ENCODE results near the gene NUPR2. TPM values are rescaled to one million over a fixed set of nuclear protein-coding genes. Genes with fewer than 3 reads are reported as not detected.

The NUPR2 gene
- total and polyA plus RNA-seq, 2 of the 8 experiments (the other 6 are each of a cell fraction or from before 2014, with no cell fraction given) = not detected

DNA sequence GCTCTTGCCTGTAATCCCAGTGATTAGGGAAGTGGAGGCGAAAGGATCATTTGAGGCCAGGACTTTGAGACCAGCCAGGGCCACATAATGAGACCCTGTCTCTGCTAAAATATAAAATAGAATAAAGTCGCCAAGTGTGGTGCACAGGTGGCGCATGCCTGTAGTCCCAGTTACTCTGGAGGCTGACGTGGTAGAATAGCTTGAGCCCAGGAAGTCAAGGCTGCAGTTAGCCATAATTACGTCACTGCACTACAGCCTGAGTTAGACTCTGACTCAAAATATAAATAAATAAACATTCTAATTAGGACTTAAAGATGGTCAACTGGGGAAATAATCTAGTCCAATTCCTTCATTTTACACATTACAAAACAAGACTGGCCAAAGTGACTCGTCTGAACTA lies 10.7 kb downstream of the NUPR2 start:
- peaks cover 10 to 31% of the 10 kb centered on the region in 2 experiments; a peak in 2 of 4 replicates for H3K9me3 ChIP-seq (ENCODE audit: insufficient read depth in 2 of 2, low read depth in 1 of 2, low read length in 1 of 2)
- TF ChIP-seq KDM4A (IDR thresholded peaks at IDR 0.05; ENCODE audit: low read depth, low read length, severe bottlenecking) = no peak
- no peak for TF ChIP-seq TEAD4 (IDR thresholded peaks at IDR 0.05; ENCODE audit: low read depth, low read length)
- no peak for TF ChIP-seq CEBPB (IDR thresholded peaks at IDR 0.05; ENCODE audit: low read depth, low read length)
- no peak for TF ChIP-seq TAF7 (optimal IDR thresholded peaks at IDR 0.05; ENCODE audit: borderline replicate concordance, low read depth, low read length)
- TF ChIP-seq, protein P1, sequence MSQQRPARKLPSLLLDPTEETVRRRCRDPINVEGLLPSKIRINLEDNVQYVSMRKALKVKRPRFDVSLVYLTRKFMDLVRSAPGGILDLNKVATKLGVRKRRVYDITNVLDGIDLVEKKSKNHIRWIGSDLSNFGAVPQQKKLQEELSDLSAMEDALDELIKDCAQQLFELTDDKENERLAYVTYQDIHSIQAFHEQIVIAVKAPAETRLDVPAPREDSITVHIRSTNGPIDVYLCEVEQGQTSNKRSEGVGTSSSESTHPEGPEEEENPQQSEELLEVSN (IDR thresholded peaks at IDR 0.05) = no peak
- TF ChIP-seq, protein P2, sequence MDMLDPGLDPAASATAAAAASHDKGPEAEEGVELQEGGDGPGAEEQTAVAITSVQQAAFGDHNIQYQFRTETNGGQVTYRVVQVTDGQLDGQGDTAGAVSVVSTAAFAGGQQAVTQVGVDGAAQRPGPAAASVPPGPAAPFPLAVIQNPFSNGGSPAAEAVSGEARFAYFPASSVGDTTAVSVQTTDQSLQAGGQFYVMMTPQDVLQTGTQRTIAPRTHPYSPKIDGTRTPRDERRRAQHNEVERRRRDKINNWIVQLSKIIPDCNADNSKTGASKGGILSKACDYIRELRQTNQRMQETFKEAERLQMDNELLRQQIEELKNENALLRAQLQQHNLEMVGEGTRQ (IDR thresholded peaks at IDR 0.05; ENCODE audit: low read length) = no peak
- no peak for TF ChIP-seq ZNF274 (IDR thresholded peaks at IDR 0.05; ENCODE audit: borderline replicate concordance, extremely low read depth, low read length)
- no peak for TF ChIP-seq HDAC6 (IDR thresholded peaks at IDR 0.05; ENCODE audit: low read depth, low read length)
- no peak for TF ChIP-seq EGR1 (IDR thresholded peaks at IDR 0.05; ENCODE audit: borderline replicate concordance, low read depth, low read length)
- TF ChIP-seq BACH1 (IDR thresholded peaks at IDR 0.05; ENCODE audit: low read length) = no peak
- TF ChIP-seq RFX5 (IDR thresholded peaks at IDR 0.05; ENCODE audit: borderline replicate concordance, low read depth, low read length) = no peak
- TF ChIP-seq CBX8 (IDR thresholded peaks at IDR 0.05; ENCODE audit: borderline replicate concordance, low read depth, low read length) = no peak

More for the DNA sequence above, 10.7 kb downstream of the NUPR2 start:
- Histone ChIP-seq H2AK5ac (ENCODE audit: low read depth, low read length) (no peak overlapping the region), H3K4me2 (ENCODE audit: insufficient read depth in 1 of 2, low read depth in 2 of 2, low read length in 2 of 2) (peak overlapping the region; percentile 62 to 84), H3K4me3 (ENCODE audit: extremely low read depth in 1 of 4, insufficient read depth in 2 of 4, low read depth in 3 of 4, low read length in 4 of 4) (peak overlapping the region; percentile 75 to 93 (median 86)), H3K23ac (ENCODE audit: insufficient read length) (no peak overlapping the region), H3K18ac (ENCODE audit: extremely low read depth, low read length) (no peak overlapping the region), H2BK15ac (ENCODE audit: low read length) (no peak overlapping the region), H3K36me3 (ENCODE audit: control insufficient read depth in 2 of 4, insufficient read depth in 4 of 4, low read length in 3 of 4) (peaks cover 4 to 28% (median 14%) of the 10 kb centered on the region in 4 experiments; a peak in 7 of 8 replicates), H3K14ac (ENCODE audit: insufficient read length) (no peak overlapping the region), H2BK12ac (ENCODE audit: low read depth, low read length) (no peak overlapping the region), H2AFZ (ENCODE audit: low read length) (no peak overlapping the region), H3K79me1 (ENCODE audit: low read depth, low read length) (no peaks in the 10 kb centered on the region), H3K56ac (replicated peaks; ENCODE audit: insufficient read length, low read depth, low read length) (no peak overlapping the region), H3K27me3 (replicated peaks in 1 of 4; ENCODE audit: control insufficient read depth in 3 of 4, extremely low read depth in 1 of 4, insufficient read depth in 3 of 4, low read length in 3 of 4) (no peaks in the 10 kb centered on the region), H4K5ac (ENCODE audit: insufficient read length, low read depth, low read length) (no peak overlapping the region), H3K79me2 (ENCODE audit: control insufficient read depth in 1 of 2, insufficient read depth in 2 of 2, low read length in 2 of 2) (peaks cover 0 to 10% of the 10 kb centered on the region in 2 experiments; a peak in 2 of 4 replicates), H4K20me1 (replicated peaks in 1 of 2; ENCODE audit: control insufficient read depth in 1 of 2, insufficient read depth in 2 of 2, low read length in 2 of 2) (peaks cover 0 to 2% of the 10 kb centered on the region in 2 experiments), H3K23me2 (ENCODE audit: low read depth, low read length) (peaks cover 5% of the 10 kb centered on the region; the same call in 1 of the 2 replicates), H3K4ac (replicated peaks; ENCODE audit: insufficient read length, low read depth, low read length) (no peak overlapping the region), H3K9ac (replicated peaks in 1 of 4; ENCODE audit: extremely low read depth in 1 of 4, low read depth in 3 of 4, low read length in 3 of 4) (peak overlapping the region in 2 of 4 experiments; percentile 73 to 91; a peak in 2 of 7 replicates), H2BK20ac (ENCODE audit: low read length) (no peak overlapping the region), H2BK120ac (replicated peaks; ENCODE audit: low read depth, low read length) (no peak overlapping the region), H3K4me1 (replicated peaks in 1 of 4; ENCODE audit: control insufficient read depth in 3 of 4, insufficient read depth in 4 of 4, low read length in 3 of 4) (no peaks in the 10 kb centered on the region), H4K91ac (replicated peaks; ENCODE audit: insufficient read length, low read length) (no peak overlapping the region), H2BK5ac (ENCODE audit: low read depth, low read length) (no peak overlapping the region), H4K8ac (ENCODE audit: extremely low read depth, insufficient read depth, low read length) (no peak overlapping the region), H3K27ac (ENCODE audit: low read depth, low read length) (no peak overlapping the region)
- ChIA-PET POLR2A (ENCODE audit: partially characterized antibody) (interaction anchor here (1.4 to 2.1 kb wide), 2 partner anchors 55 to 71 kb away, joined by 5 to 7 read pairs; partner anchors contain the start of genes CCT6A and PSPH), CTCF (ENCODE audit: partially characterized antibody) (interaction anchor here (0.6 kb wide), 1 partner anchor 27 kb away, joined by 3 read pairs; no protein-coding TSS in a partner anchor)
- DNase-seq (ENCODE audit: low read depth in 1 of 2, low spot score in 2 of 2) (no peak), FAIRE-seq (no peak)
- 53% methylated on average over 6 of the region's 6 CpGs; no CpG with 5 or more reads in 1 of the 2 experiments for WGBS, 2 experiments (ENCODE audit: extremely low coverage in 1 of 2, insufficient coverage in 1 of 2, insufficient read length in 1 of 2, insufficient replicate concordance in 2 of 2, low coverage in 1 of 2, low lambda C conversion rate in 2 of 2, missing lambda C conversion rate in 1 of 2)

Measured in H1 (cell line).